ENCODE data around the gene TMEM18.

- TF ChIP-seq CTCF (IDR thresholded peaks at IDR 0.05; ENCODE audit: low read length), result no peak
- no peak for TF ChIP-seq EZH2 (optimal IDR thresholded peaks at IDR 0.05; ENCODE audit: low read depth, low read length)
- TF ChIP-seq EZH2phosphoT487 (IDR thresholded peaks at IDR 0.05; ENCODE audit: low read length), result no peak
These were observed 6.1 kb downstream of the TMEM18 start for GRCh38 chr2:671072-671471.

All from MM.1S (cell line).